Breast epithelium (tissue), 4 donors: ENCODE data around the gene CCDC3. TPM values are rescaled to one million over a fixed set of nuclear protein-coding genes. Genes with fewer than 3 reads are reported as not detected.

Source experiments
- DNase-seq, 2 donors: peaks; one replicate each; pipeline ENCODE4 v3.0.0-alpha.2; 2019; ENCODE audit warnings: low spot score in 2 of 2
- H3K27ac ChIP-seq, 2 donors: fragments of 200-600 bp; sonication (generic) in 1 of 2; one replicate each; pipeline ENCODE4 v1.5.1; 2016 to 2019; ENCODE audit warnings: mild to moderate bottlenecking in 1 of 2
- H3K27me3 ChIP-seq, 2 donors: fragments of 200-600 bp; sonication (generic) in 1 of 2; one replicate each; pipeline versions ENCODE4 v1.5.1 to v1.6.0; 2017 to 2019; ENCODE audit warnings: control low read depth in 1 of 2, mild to moderate bottlenecking in 1 of 2
- H3K36me3 ChIP-seq: fragments of 200-600 bp; one replicate; pipeline ENCODE4 v1.5.1; 2019
- H3K4me1 ChIP-seq, 2 donors: fragments of 200-600 bp; sonication (generic); one replicate each; pipeline ENCODE4 v1.5.1; 2016 to 2019; ENCODE audit warnings: control low read depth in 1 of 2
- H3K4me3 ChIP-seq, 3 donors: fragments of 200-600 bp; sonication (generic); 1 replicate in 2 of 3; 2 replicates in 1 of 3; pipeline ENCODE4 v1.5.1; 2016 to 2019; ENCODE audit warnings: mild to moderate bottlenecking in 3 of 3, moderate library complexity in 2 of 3
- H3K9me3 ChIP-seq, 2 donors: fragments of 200-600 bp; sonication (generic) in 1 of 2; one replicate each; pipeline ENCODE4 v1.5.1; 2016 to 2019; ENCODE audit warnings: control low read depth in 1 of 2
- CTCF ChIP-seq, 3 donors: fragments of 450-650 bp; IDR thresholded peaks; one replicate each; pipeline ENCODE4 v1.5.1; 2016 to 2017; ENCODE audit warnings: antibody characterized with exemption in 3 of 3, mild to moderate bottlenecking in 3 of 3, moderate library complexity in 3 of 3
- POLR2A ChIP-seq: fragments of 450-650 bp; IDR thresholded peaks from one replicate; pipeline ENCODE4 v1.6.1; 2016; ENCODE audit warnings: antibody characterized with exemption, mild to moderate bottlenecking, moderate library complexity
- POLR2AphosphoS5 ChIP-seq, 3 donors: sonication (generic); formaldehyde crosslinking; IDR thresholded peaks; one replicate each; pipeline ENCODE4 v1.6.1; 2017; ENCODE audit warnings: antibody characterized with exemption in 3 of 3
- intact Hi-C: fragments of 100-400 bp; cut with DNase I; formaldehyde crosslinking; loops from one replicate; pipeline ENCODE4 v1.15.1; 2023; ENCODE audit warnings: low total_unique reads
- total RNA-seq, 3 donors: library from RNA; depleted of rRNA; stranded (reverse); fragments of >200 nt; gene quantifications; one replicate each; pipeline ENCODE4 v1.1.0, GENCODE V29; 2016

Gene CCDC3
- total RNA-seq, 3 donors from 2014 or later, result 8.2 to 13.0 (median 9.8) TPM

GRCh38 chr10:12924911-12925310, 76.6 kb downstream of the CCDC3 start:
- Histone ChIP-seq H3K9me3 (peaks cover 0 to 4% of the 10 kb centered on the region in 2 donors), H3K36me3 (no peaks in the 10 kb centered on the region), H3K27ac (no peak overlapping the region), H3K27me3 (no peaks in the 10 kb centered on the region), H3K4me1 (no peaks in the 10 kb centered on the region), H3K4me3 (no peak overlapping the region)
- intact Hi-C loops, result no loop called here
- no peak for DNase-seq
- TF ChIP-seq POLR2A (no peak), CTCF (IDR thresholded peaks at IDR 0.05) (no peak), POLR2AphosphoS5 (IDR thresholded peaks at IDR 0.05) (no peak)

GRCh38 chr10:12922117-12922900, 79.2 kb downstream of the CCDC3 start:
- DNase-seq, result no peak
- no peaks in the 10 kb centered on the region for H3K36me3 ChIP-seq
- no peaks in the 10 kb centered on the region for H3K4me1 ChIP-seq
- intact Hi-C loops, result no loop called here
- peaks cover 0 to 4% of the 10 kb centered on the region in 2 donors for H3K9me3 ChIP-seq
- no peak overlapping the region for H3K4me3 ChIP-seq
- H3K27me3 ChIP-seq, result no peaks in the 10 kb centered on the region
- TF ChIP-seq POLR2A, result no peak
- no peak for TF ChIP-seq CTCF (IDR thresholded peaks at IDR 0.05)
- no peak for TF ChIP-seq POLR2AphosphoS5 (IDR thresholded peaks at IDR 0.05)
- no peak overlapping the region for H3K27ac ChIP-seq

- intact Hi-C loops, result no loop called here
- Histone ChIP-seq H3K27ac (no peak overlapping the region), H3K9me3 (no peaks in the 10 kb centered on the region), H3K36me3 (no peaks in the 10 kb centered on the region), H3K4me3 (no peak overlapping the region), H3K4me1 (no peaks in the 10 kb centered on the region), H3K27me3 (no peaks in the 10 kb centered on the region)
- TF ChIP-seq CTCF (IDR thresholded peaks at IDR 0.05) (no peak), POLR2AphosphoS5 (IDR thresholded peaks at IDR 0.05) (no peak), POLR2A (no peak)
- no peak for DNase-seq
Observed at GRCh38 chr10:12921163-12921562, 80.3 kb downstream of the CCDC3 start.

GRCh38 chr10:12919574-12919973, 81.9 kb downstream of the CCDC3 start:
- H3K9me3 ChIP-seq, result no peaks in the 10 kb centered on the region
- intact Hi-C loops, result no loop called here
- no peak for DNase-seq
- no peak overlapping the region for H3K27ac ChIP-seq
- no peaks in the 10 kb centered on the region for H3K36me3 ChIP-seq
- no peaks in the 10 kb centered on the region for H3K27me3 ChIP-seq
- no peak overlapping the region for H3K4me3 ChIP-seq
- no peak for TF ChIP-seq CTCF (IDR thresholded peaks at IDR 0.05)
- TF ChIP-seq POLR2AphosphoS5 (IDR thresholded peaks at IDR 0.05), result no peak
- TF ChIP-seq POLR2A, result no peak
- H3K4me1 ChIP-seq, result no peaks in the 10 kb centered on the region

GRCh38 chr10:12916587-12916986, 84.9 kb downstream of the CCDC3 start:
- DNase-seq, result no peak
- Histone ChIP-seq H3K4me1 (no peaks in the 10 kb centered on the region), H3K36me3 (no peaks in the 10 kb centered on the region), H3K4me3 (no peak overlapping the region), H3K9me3 (no peaks in the 10 kb centered on the region), H3K27me3 (no peaks in the 10 kb centered on the region), H3K27ac (no peak overlapping the region)
- intact Hi-C loops, result no loop called here
- TF ChIP-seq POLR2A, result no peak
- no peak for TF ChIP-seq POLR2AphosphoS5 (IDR thresholded peaks at IDR 0.05)
- no peak for TF ChIP-seq CTCF (IDR thresholded peaks at IDR 0.05)
